Common myeloid progenitor, CD34-positive (primary cell): ENCODE results near the gene SRRM3.

Experiments used
- CTCF ChIA-PET: fragments of 350-600 bp; sonication (Branson Sonifier 250); formaldehyde crosslinking; loops from one replicate; lab custom pipeline; 2021; ENCODE audit warnings: antibody characterized with exemption; lab: Charles Lee
- POLR2A ChIA-PET: fragments of 350-600 bp; sonication (Branson Sonifier 250); formaldehyde crosslinking; loops from one replicate; lab custom pipeline; 2021; ENCODE audit warnings: antibody characterized with exemption; lab: Charles Lee
- DNase-seq, 3 donors: peaks; one replicate each; pipeline versions ENCODE4 v3.0.0 to v3.0.0-alpha.2; 2013
- H3K27ac ChIP-seq, 2 experiments: 1 replicate in 1 of 2; 2 replicates in 1 of 2; pipeline ENCODE4 v1.7.0; 2013; ENCODE audit warnings: inconsistent platforms in 2 of 2, low read length in 2 of 2, mild to moderate bottlenecking in 2 of 2, low read depth in 1 of 2, moderate library complexity in 1 of 2; ENCODE audit not compliant: severe bottlenecking in 2 of 2, insufficient read depth in 1 of 2, poor library complexity in 1 of 2
- H3K27me3 ChIP-seq, 5 experiments: replicated peaks in 2 of 5; 1 replicate in 3 of 5; 2 replicates in 2 of 5; pipeline versions ENCODE4 v1.6.1 to v1.7.0; 2013; ENCODE audit warnings: low read length in 4 of 5, mild to moderate bottlenecking in 2 of 5, moderate library complexity in 2 of 5, inconsistent platforms in 1 of 5; ENCODE audit not compliant: insufficient read depth in 5 of 5, control insufficient read depth in 4 of 5
- H3K36me3 ChIP-seq, 4 experiments: 1 replicate in 2 of 4; 2 replicates in 2 of 4; pipeline versions ENCODE4 v1.6.1 to v1.7.0; 2013; ENCODE audit warnings: low read length in 3 of 4, control low read depth in 1 of 4, mild to moderate bottlenecking in 1 of 4; ENCODE audit not compliant: control insufficient read depth in 4 of 4, insufficient read depth in 4 of 4
- H3K4me1 ChIP-seq, 4 experiments: 1 replicate in 3 of 4; 2 replicates in 1 of 4; pipeline versions ENCODE4 v1.6.1 to v1.7.1; 2013; ENCODE audit warnings: low read length in 3 of 4, mild to moderate bottlenecking in 3 of 4, control low read depth in 1 of 4, inconsistent platforms in 1 of 4, moderate library complexity in 1 of 4; ENCODE audit not compliant: control insufficient read depth in 4 of 4, insufficient read depth in 4 of 4; ENCODE audit errors: control extremely low read depth in 1 of 4
- H3K4me3 ChIP-seq, 7 experiments: 1 replicate in 4 of 7; 2 replicates in 3 of 7; pipeline versions ENCODE4 v1.5.1 to v1.7.0; 2013; ENCODE audit warnings: mild to moderate bottlenecking in 7 of 7, low read length in 6 of 7, moderate library complexity in 6 of 7, inconsistent platforms in 2 of 7, low read depth in 2 of 7, control low read depth in 1 of 7; ENCODE audit not compliant: insufficient read depth in 4 of 7, control insufficient read depth in 1 of 7; ENCODE audit errors: extremely low read depth in 1 of 7
- H3K9me3 ChIP-seq, 5 experiments: 1 replicate in 4 of 5; 2 replicates in 1 of 5; pipeline versions ENCODE4 v1.6.1 to v1.7.1; 2013; ENCODE audit warnings: low read length in 4 of 5, mild to moderate bottlenecking in 2 of 5, inconsistent platforms in 1 of 5, low read depth in 1 of 5, moderate library complexity in 1 of 5; ENCODE audit not compliant: control insufficient read depth in 4 of 5, insufficient read depth in 2 of 5; ENCODE audit errors: control extremely low read depth in 1 of 5
- WGBS: methylation state at CpG from one replicate; pipeline ENCODE4 v1.1.5; 2013; ENCODE audit not compliant: insufficient coverage; 5-methylcytosine and 5-hydroxymethylcytosine counted together

Gene SRRM3

GRCh38 chr7:76316984-76317781 lies 115.5 kb downstream of the SRRM3 start:
- peak overlapping the region; percentile 88 to 93 for H3K27ac ChIP-seq
- 49% methylated on average over 7 of the region's 14 CpGs for WGBS
- DNase-seq = no peak
- ChIA-PET CTCF (interaction anchor here (0.7 to 20.5 kb wide), 16 partner anchors 9 to 248 kb away, joined by 3 to 303 read pairs (median 4); partner anchors contain the start of gene YWHAG), POLR2A (interaction anchor here (1.1 to 3.0 kb wide), 6 partner anchors 10 to 162 kb away, joined by 3 to 29 read pairs (median 7); partner anchors contain the start of gene YWHAG)
- H3K4me3 ChIP-seq = peak overlapping the region; percentile 79 to 95 (median 86)
- H3K9me3 ChIP-seq = no peaks in the 10 kb centered on the region
- peaks cover 0 to 5% (median under 1%) of the 10 kb centered on the region in 4 experiments for H3K36me3 ChIP-seq
- H3K27me3 ChIP-seq = no peaks in the 10 kb centered on the region
- peaks cover 3 to 35% (median 29%) of the 10 kb centered on the region in 4 experiments for H3K4me1 ChIP-seq

- Histone ChIP-seq H3K9me3 (no peaks in the 10 kb centered on the region), H3K4me1 (peaks cover 3 to 35% (median 29%) of the 10 kb centered on the region in 4 experiments), H3K4me3 (peak overlapping the region; percentile 79 to 95 (median 86)), H3K36me3 (peaks cover 0 to 9% (median under 1%) of the 10 kb centered on the region in 4 experiments), H3K27ac (peak overlapping the region; percentile 88 to 93), H3K27me3 (no peaks in the 10 kb centered on the region)
- ChIA-PET POLR2A (interaction anchor here (1.1 to 3.0 kb wide), 6 partner anchors 9 to 163 kb away, joined by 3 to 29 read pairs (median 7); partner anchors contain the start of gene YWHAG), CTCF (interaction anchor here (0.6 to 20.5 kb wide), 13 partner anchors 8 to 249 kb away, joined by 3 to 303 read pairs (median 5); partner anchors contain the start of gene YWHAG)
- DNase-seq = peak; percentile 96 to 98 (median 98)
- 0% methylated on average over 44 of the region's 50 CpGs for WGBS
Observed at GRCh38 chr7:76317782-76318487, 116.2 kb downstream of the SRRM3 start.

- POLR2A ChIA-PET = interaction anchor here (1.1 to 3.0 kb wide), 6 partner anchors 9 to 163 kb away, joined by 3 to 29 read pairs (median 7); partner anchors contain the start of gene YWHAG
- Histone ChIP-seq H3K36me3 (peaks cover 0 to 9% (median under 1%) of the 10 kb centered on the region in 4 experiments), H3K4me3 (peak overlapping the region; percentile 79 to 95 (median 86)), H3K27me3 (no peaks in the 10 kb centered on the region), H3K27ac (peak overlapping the region; percentile 88 to 93), H3K4me1 (peaks cover 3 to 31% (median 28%) of the 10 kb centered on the region in 4 experiments), H3K9me3 (no peaks in the 10 kb centered on the region)
- DNase-seq = peak; percentile 79 to 84 (median 83)
- CTCF ChIA-PET = interaction anchor here (0.6 to 20.5 kb wide), 11 partner anchors 7 to 250 kb away, joined by 3 to 303 read pairs (median 5); partner anchors contain the start of gene YWHAG
- 4% methylated on average over 22 of the region's 25 CpGs for WGBS
Observed at GRCh38 chr7:76318488-76319353, 117.0 kb downstream of the SRRM3 start.

- ChIA-PET CTCF (interaction anchor here (1.0 to 9.9 kb wide), 3 partner anchors 8 to 34 kb away, joined by 4 to 74 read pairs (median 63); partner anchors contain the start of gene YWHAG), POLR2A (interaction anchor here (3.2 kb wide), 1 partner anchor 34 kb away, joined by 32 read pairs; the partner anchor contains the start of gene YWHAG)
- H3K4me3 ChIP-seq = no peak overlapping the region
- 98% methylated on average over 11 of the region's 11 CpGs for whole genome bisulfite sequencing
- no peaks in the 10 kb centered on the region for H3K27me3 ChIP-seq
- H3K9me3 ChIP-seq = no peaks in the 10 kb centered on the region
- peaks cover 17 to 42% (median 38%) of the 10 kb centered on the region in 4 experiments for H3K4me1 ChIP-seq
- peaks cover 11 to 42% (median 29%) of the 10 kb centered on the region in 4 experiments for H3K36me3 ChIP-seq
- no peak for DNase-seq
- peak overlapping the region; percentile 88 to 92 for H3K27ac ChIP-seq
Observed at GRCh38 chr7:76325092-76325491, 123.4 kb downstream of the SRRM3 start.

- no peak for DNase-seq
- H3K36me3 ChIP-seq = peaks cover 11 to 48% (median 31%) of the 10 kb centered on the region in 4 experiments
- POLR2A ChIA-PET = interaction anchor here (3.2 kb wide), 1 partner anchor 33 kb away, joined by 32 read pairs; the partner anchor contains the start of gene YWHAG
- no peaks in the 10 kb centered on the region for H3K27me3 ChIP-seq
- no peaks in the 10 kb centered on the region for H3K9me3 ChIP-seq
- 85% methylated on average over 5 of the region's 5 CpGs for WGBS
- no peak overlapping the region for H3K4me3 ChIP-seq
- CTCF ChIA-PET = interaction anchor here (5.5 to 9.9 kb wide), 2 partner anchors 10 to 33 kb away, joined by 63 to 74 read pairs; partner anchors contain the start of gene YWHAG
- H3K4me1 ChIP-seq = peaks cover 21 to 49% (median 42%) of the 10 kb centered on the region in 4 experiments
- peak overlapping the region; percentile 88 to 92 for H3K27ac ChIP-seq
Observed at GRCh38 chr7:76325811-76326210, 124.1 kb downstream of the SRRM3 start.
